Measurements from ENCODE around the gene MAGI2. TPM values are rescaled to one million over a fixed set of nuclear protein-coding genes. Genes with fewer than 3 reads are reported as not detected.

MAGI2 gene
- total RNA-seq, 3 donors from 2014 or later (not counting 1 experiment from before 2014, with no cell fraction given), result 0.09 to 0.48 (median 0.27) TPM

DNA sequence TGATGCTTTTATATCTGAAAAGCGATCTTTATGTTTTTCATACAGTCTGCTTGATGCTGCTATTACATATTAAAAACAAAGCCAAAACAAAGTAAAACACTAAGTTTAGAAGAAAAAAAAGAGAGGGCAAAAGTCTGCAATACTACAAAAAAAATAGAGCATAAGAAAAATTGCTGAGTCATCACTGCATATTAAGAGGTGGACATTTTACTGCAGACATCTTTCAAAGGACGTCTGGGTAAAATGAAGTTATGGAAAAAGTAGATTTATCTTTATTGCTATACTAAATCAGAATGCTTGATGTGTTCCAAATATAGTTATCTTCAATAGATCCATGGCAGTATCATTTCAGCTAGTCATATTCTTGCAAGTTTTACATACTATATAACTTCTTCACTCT, 172.0 kb downstream of the MAGI2 start:
- Histone ChIP-seq H3K27me3 (ENCODE audit: control insufficient read depth, insufficient read depth, low read length) (no peaks in the 10 kb centered on the region), H3K36me3 (ENCODE audit: control insufficient read depth, insufficient read depth, low read length) (no peaks in the 10 kb centered on the region), H3K4me1 (ENCODE audit: control insufficient read depth, insufficient read depth, low read length) (no peaks in the 10 kb centered on the region), H3K9me3 (ENCODE audit: control insufficient read depth, insufficient read depth, low read length) (no peaks in the 10 kb centered on the region), H3K4me3 (ENCODE audit: low read length) (no peak overlapping the region), H3K27ac (ENCODE audit: low read length) (no peak overlapping the region)
- Mint-ChIP-seq H3K4me1 (no peaks in the 10 kb centered on the region), H3K27ac (no peak overlapping the region), H3K4me3 (no peak overlapping the region), H3K36me3 (no peaks in the 10 kb centered on the region), H3K27me3 (ENCODE audit: low read depth in 2 of 2) (no peaks in the 10 kb centered on the region), H3K9me3 (peaks cover 7 to 14% of the 10 kb centered on the region in 2 donors)
- TF ChIP-seq CTCF (IDR thresholded peaks at IDR 0.05), result no peak
- intact Hi-C loops (cut with micrococcal nuclease), result no loop called here
- no CpG with 5 or more reads among the region's 2 CpGs for WGBS (ENCODE audit: insufficient coverage)
- DNase-seq (no peak), ATAC-seq (no peak)

DNA sequence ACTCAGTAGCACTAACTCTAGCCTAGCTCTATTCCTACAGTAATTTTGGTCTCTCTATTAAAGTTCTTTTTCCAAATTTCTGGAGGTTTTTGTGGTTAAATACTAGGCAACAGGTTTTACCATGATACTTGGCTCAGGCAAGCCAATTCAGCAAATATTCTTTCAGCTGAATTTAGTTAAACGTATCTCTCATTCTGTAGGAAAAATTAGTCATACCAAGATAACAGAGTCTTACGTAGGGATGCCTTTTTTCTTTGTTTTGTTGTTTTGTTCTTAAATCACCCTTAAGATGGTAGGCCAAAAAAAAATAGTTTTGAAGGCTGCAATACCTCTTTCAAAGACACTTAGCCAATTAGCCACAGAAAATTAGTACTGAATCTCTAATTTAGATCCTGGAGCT, 180.5 kb downstream of the MAGI2 start:
- intact Hi-C loops (cut with micrococcal nuclease), result no loop called here
- H3K36me3 Mint-ChIP-seq, result no peaks in the 10 kb centered on the region

GRCh38 chr7:79272066-79272669, 181.3 kb downstream of the MAGI2 start:
- no peaks in the 10 kb centered on the region for H3K36me3 ChIP-seq (ENCODE audit: control insufficient read depth, insufficient read depth, low read length)
- no peaks in the 10 kb centered on the region for H3K9me3 ChIP-seq (ENCODE audit: control insufficient read depth, insufficient read depth, low read length)
- no peak overlapping the region for H3K27ac ChIP-seq (ENCODE audit: low read length)
- intact Hi-C loops (cut with micrococcal nuclease), result no loop called here
- Mint-ChIP-seq H3K4me3 (no peak overlapping the region), H3K36me3 (no peaks in the 10 kb centered on the region), H3K27me3 (ENCODE audit: low read depth in 2 of 2) (no peaks in the 10 kb centered on the region), H3K27ac (no peak overlapping the region), H3K9me3 (peaks cover 3 to 5% of the 10 kb centered on the region in 2 donors), H3K4me1 (no peaks in the 10 kb centered on the region)
- H3K4me1 ChIP-seq (ENCODE audit: control insufficient read depth, insufficient read depth, low read length), result no peaks in the 10 kb centered on the region
- no CpG with 5 or more reads among the region's 4 CpGs for WGBS (ENCODE audit: insufficient coverage)
- H3K4me3 ChIP-seq (ENCODE audit: low read length), result no peak overlapping the region
- DNase-seq, result peak in 1 of 2 donors; percentile 16
- ATAC-seq, result no peak
- no peak for TF ChIP-seq CTCF (IDR thresholded peaks at IDR 0.05)
- H3K27me3 ChIP-seq (ENCODE audit: control insufficient read depth, insufficient read depth, low read length), result no peaks in the 10 kb centered on the region

More for the DNA sequence above, 180.5 kb downstream of the MAGI2 start:
- DNase-seq (no peak), ATAC-seq (no peak)
- 92% methylated on average over 2 of the region's 2 CpGs for WGBS (ENCODE audit: insufficient coverage)
- no peak for TF ChIP-seq CTCF (IDR thresholded peaks at IDR 0.05)
- H3K4me1 Mint-ChIP-seq, result no peaks in the 10 kb centered on the region
- peaks cover 0 to 7% of the 10 kb centered on the region in 2 donors for H3K9me3 Mint-ChIP-seq
- Histone ChIP-seq H3K9me3 (ENCODE audit: control insufficient read depth, insufficient read depth, low read length) (no peaks in the 10 kb centered on the region), H3K27ac (ENCODE audit: low read length) (no peak overlapping the region), H3K4me1 (ENCODE audit: control insufficient read depth, insufficient read depth, low read length) (no peaks in the 10 kb centered on the region), H3K4me3 (ENCODE audit: low read length) (no peak overlapping the region), H3K27me3 (ENCODE audit: control insufficient read depth, insufficient read depth, low read length) (no peaks in the 10 kb centered on the region), H3K36me3 (ENCODE audit: control insufficient read depth, insufficient read depth, low read length) (no peaks in the 10 kb centered on the region)
- H3K27me3 Mint-ChIP-seq (ENCODE audit: low read depth in 2 of 2), result no peaks in the 10 kb centered on the region
- no peak overlapping the region for H3K4me3 Mint-ChIP-seq
- H3K27ac Mint-ChIP-seq, result no peak overlapping the region

DNA sequence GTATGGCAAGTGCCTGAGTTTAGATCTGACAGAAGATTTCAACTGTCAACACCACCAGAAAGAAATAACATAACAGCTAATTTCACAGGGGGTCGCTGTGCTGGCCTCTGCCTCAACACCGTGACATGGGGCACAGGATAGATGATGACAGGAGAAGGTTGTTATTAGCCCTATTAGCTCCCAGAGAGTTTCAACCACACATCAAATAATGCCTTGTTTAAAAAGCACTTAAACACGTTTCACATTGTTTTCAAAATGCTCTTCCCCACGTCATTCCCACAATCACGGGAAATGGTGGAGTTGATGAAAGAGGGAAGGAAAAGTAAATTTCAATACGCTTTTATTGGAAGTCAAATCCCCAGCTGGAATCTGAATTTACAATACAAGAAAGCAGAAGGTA, 184.7 kb downstream of the MAGI2 start:
- no peak overlapping the region for H3K4me3 Mint-ChIP-seq
- ATAC-seq (no peak), DNase-seq (no peak)
- H3K4me1 Mint-ChIP-seq, result no peaks in the 10 kb centered on the region
- H3K9me3 ChIP-seq (ENCODE audit: control insufficient read depth, insufficient read depth, low read length), result no peaks in the 10 kb centered on the region
- H3K27ac Mint-ChIP-seq, result no peak overlapping the region
- no peaks in the 10 kb centered on the region for H3K4me1 ChIP-seq (ENCODE audit: control insufficient read depth, insufficient read depth, low read length)
- TF ChIP-seq CTCF (IDR thresholded peaks at IDR 0.05), result no peak
- no peak overlapping the region for H3K4me3 ChIP-seq (ENCODE audit: low read length)
- H3K27me3 ChIP-seq (ENCODE audit: control insufficient read depth, insufficient read depth, low read length), result no peaks in the 10 kb centered on the region
- H3K36me3 ChIP-seq (ENCODE audit: control insufficient read depth, insufficient read depth, low read length), result no peaks in the 10 kb centered on the region
- intact Hi-C loops (cut with micrococcal nuclease), result no loop called here
- H3K9me3 Mint-ChIP-seq, result peaks cover 2 to 3% of the 10 kb centered on the region in 2 donors
- H3K27ac ChIP-seq (ENCODE audit: low read length), result no peak overlapping the region
- no CpG with 5 or more reads among the region's 6 CpGs for WGBS (ENCODE audit: insufficient coverage)
- H3K27me3 Mint-ChIP-seq (ENCODE audit: low read depth in 2 of 2), result no peaks in the 10 kb centered on the region
- H3K36me3 Mint-ChIP-seq, result no peaks in the 10 kb centered on the region

All from natural killer cell (primary cell).